HG03108 (cell line): Measurements from ENCODE around the gene IMPG2.

Experiments used
- ATAC-seq: cut with Tn5 transposase; IDR thresholded peaks from one replicate; pipeline ENCODE4 v1.9.1; 2021; ENCODE audit warnings: moderate library complexity; ENCODE audit not compliant: unreplicated experiment

IMPG2 gene

GRCh38 chr3:101278727-101279126, 41.6 kb downstream of the IMPG2 start:
- ATAC-seq: no peak

GRCh38 chr3:101273608-101274007, 46.8 kb downstream of the IMPG2 start:
- ATAC-seq: no peak

- ATAC-seq: no peak
Measured at GRCh38 chr3:101273156-101273555, 47.2 kb downstream of the IMPG2 start.

GRCh38 chr3:101271728-101272127, 48.6 kb downstream of the IMPG2 start:
- no peak for ATAC-seq

GRCh38 chr3:101270149-101270548, 50.2 kb downstream of the IMPG2 start:
- ATAC-seq: no peak

- no peak for ATAC-seq
Measured at GRCh38 chr3:101268971-101269671, 51.3 kb downstream of the IMPG2 start.

GRCh38 chr3:101268141-101268540, 52.2 kb downstream of the IMPG2 start:
- no peak for ATAC-seq

- no peak for ATAC-seq
Measured at GRCh38 chr3:101266566-101266965, 53.8 kb downstream of the IMPG2 start.

- no peak for ATAC-seq
Measured at GRCh38 chr3:101266071-101266470, 54.3 kb downstream of the IMPG2 start.

- ATAC-seq: peak; percentile 50
Measured at GRCh38 chr3:101262393-101263240, 57.8 kb downstream of the IMPG2 start.

- no peak for ATAC-seq
Measured at GRCh38 chr3:101261506-101261905, 58.9 kb downstream of the IMPG2 start.

- no peak for ATAC-seq
Measured at GRCh38 chr3:101259485-101260341, 60.7 kb downstream of the IMPG2 start.

GRCh38 chr3:101256511-101256910, 63.9 kb downstream of the IMPG2 start:
- ATAC-seq: no peak

- ATAC-seq: no peak
Measured at GRCh38 chr3:101255441-101255840, 64.9 kb downstream of the IMPG2 start.

- no peak for ATAC-seq
Measured at GRCh38 chr3:101253396-101253795, 67.0 kb downstream of the IMPG2 start.

GRCh38 chr3:101252945-101253344, 67.4 kb downstream of the IMPG2 start:
- ATAC-seq: no peak

GRCh38 chr3:101252307-101252706, 68.1 kb downstream of the IMPG2 start:
- ATAC-seq: no peak

- ATAC-seq: no peak
Measured at GRCh38 chr3:101251441-101251840, 68.9 kb downstream of the IMPG2 start.

- ATAC-seq: no peak
Measured at GRCh38 chr3:101249522-101249921, 70.9 kb downstream of the IMPG2 start.

- ATAC-seq: no peak
Measured at GRCh38 chr3:101248736-101249135, 71.6 kb downstream of the IMPG2 start.

- no peak for ATAC-seq
Measured at GRCh38 chr3:101244212-101244575, 76.2 kb downstream of the IMPG2 start.
